A673 (cell line): Measurements from ENCODE around the gene INTS11.

Experiments used
- CTCF ChIP-seq: fragments of 300-800, 200-600 bp; sonication (generic); conservative IDR thresholded peaks from 2 replicates; pipeline ENCODE4 v1.5.1; 2017; ENCODE audit warnings: low read depth, mild to moderate bottlenecking, antibody characterized with exemption, low read length, moderate library complexity, mixed read lengths
- EZH2 ChIP-seq: fragments of 200-600 bp; sonication (generic); IDR thresholded peaks from 2 replicates; pipeline ENCODE4 v1.6.1; 2017; ENCODE audit warnings: borderline replicate concordance, low read depth, mild to moderate bottlenecking, mixed read lengths, antibody characterized with exemption, low read length; ENCODE audit not compliant: poor library complexity, severe bottlenecking

GRCh38 chr1:1320666-1321448 lies 3.6 kb downstream of the INTS11 start:
- TF ChIP-seq CTCF (no peak), EZH2 (no peak)
